Endothelial cell of umbilical vein (primary cell): ENCODE results near the gene SUCLG2. TPM values are rescaled to one million over a fixed set of nuclear protein-coding genes. Genes with fewer than 3 reads are reported as not detected.

Experiments used
- BruUV-seq: library from RNA; stranded (reverse); fragments of 400-500 nt; replicated peaks from 2 replicates; lab custom pipeline; 2021; lab: Mats Ljungman, UMichigan
- CTCF ChIA-PET: fragments of 300-600, 350-600 bp; sonication (Branson Sonifier 250); formaldehyde crosslinking; loops from one replicate; lab custom pipeline; 2021; ENCODE audit warnings: antibody characterized with exemption, inconsistent platforms; lab: Charles Lee
- POLR2A ChIA-PET: fragments of 300-600, 350-600 bp; sonication (Branson Sonifier 250); formaldehyde crosslinking; loops from one replicate; lab custom pipeline; 2021; ENCODE audit warnings: antibody characterized with exemption, inconsistent platforms; lab: Charles Lee
- DNase-seq: peaks from one replicate; pipeline ENCODE4 v3.0.0-alpha.2; 2011; ENCODE audit warnings: low read depth, low spot score
- FAIRE-seq: peaks from 2 replicates; lab custom pipeline; 2011; peaks lifted over from hg19 to GRCh38; lab: Jason Lieb, UNC
- H2AFZ ChIP-seq: 2 replicates; pipeline ENCODE4 v1.6.0; 2012; ENCODE audit warnings: low read depth, low read length, control low read depth, inconsistent platforms
- H3K27ac ChIP-seq: 2 replicates; pipeline ENCODE4 v1.5.1; 2011; ENCODE audit warnings: low read depth, mild to moderate bottlenecking, control low read depth, low read length, moderate library complexity; ENCODE audit not compliant: insufficient read depth
- H3K27me3 ChIP-seq, 2 experiments: 2 replicates each; pipeline versions ENCODE4 v1.6.0 to v1.6.1; 2011; ENCODE audit warnings: low read length in 2 of 2, mixed read lengths in 1 of 2; ENCODE audit not compliant: control insufficient read depth in 2 of 2, insufficient read depth in 2 of 2
- H3K36me3 ChIP-seq, 2 experiments: 2 replicates in 1 of 2; 3 replicates in 1 of 2; pipeline ENCODE4 v1.5.1; 2011; ENCODE audit warnings: low read length in 2 of 2, mild to moderate bottlenecking in 1 of 2, moderate library complexity in 1 of 2; ENCODE audit not compliant: control insufficient read depth in 2 of 2, insufficient read depth in 2 of 2; ENCODE audit errors: extremely low read depth in 1 of 2
- H3K4me1 ChIP-seq: 3 replicates; pipeline ENCODE4 v1.5.1; 2011; ENCODE audit warnings: mild to moderate bottlenecking, low read length; ENCODE audit not compliant: control insufficient read depth, insufficient read depth; ENCODE audit errors: extremely low read depth
- H3K4me2 ChIP-seq: 2 replicates; pipeline ENCODE4 v1.6.1; 2011; ENCODE audit warnings: low read length, control low read depth, mixed read lengths; ENCODE audit not compliant: insufficient read depth
- H3K4me3 ChIP-seq, 3 experiments: fragments of 200-600 bp in 1 of 3; sonication (generic), shearing (Covaris generic) in 1 of 3; replicated peaks in 1 of 3; 2 replicates each; pipeline ENCODE4 v1.5.1; 2011 to 2016; ENCODE audit warnings: control low read depth in 3 of 3, low read length in 3 of 3, mild to moderate bottlenecking in 2 of 3, inconsistent platforms in 1 of 3, low read depth in 1 of 3, moderate library complexity in 1 of 3; ENCODE audit not compliant: insufficient read depth in 1 of 3
- H3K79me2 ChIP-seq: 2 replicates; pipeline ENCODE4 v1.6.0; 2012; ENCODE audit warnings: low read length, inconsistent platforms; ENCODE audit not compliant: control insufficient read depth, insufficient read depth
- H3K9ac ChIP-seq: replicated peaks from 2 replicates; pipeline ENCODE3; 2011; ENCODE audit warnings: low read length, control low read depth; ENCODE audit not compliant: insufficient read depth; ENCODE audit errors: extremely low read depth
- H3K9me1 ChIP-seq: replicated peaks from 3 replicates; pipeline ENCODE4 v1.6.0; 2011; ENCODE audit warnings: mild to moderate bottlenecking, low read length; ENCODE audit not compliant: control insufficient read depth, insufficient read depth; ENCODE audit errors: extremely low read depth
- H3K9me3 ChIP-seq: replicated peaks from 2 replicates; pipeline ENCODE4 v1.5.1; 2012; ENCODE audit warnings: low read length, inconsistent platforms; ENCODE audit not compliant: control insufficient read depth, insufficient read depth
- H4K20me1 ChIP-seq: replicated peaks from 2 replicates; pipeline ENCODE3; 2011; ENCODE audit warnings: mild to moderate bottlenecking, low read length; ENCODE audit not compliant: control insufficient read depth, insufficient read depth; ENCODE audit errors: extremely low read depth
- EZH2 ChIP-seq: IDR thresholded peaks from 2 replicates; pipeline ENCODE4 v1.6.1; 2012; ENCODE audit warnings: borderline replicate concordance, low read depth, mild to moderate bottlenecking, moderate library complexity, low read length, inconsistent platforms; ENCODE audit not compliant: severe bottlenecking
- FOS ChIP-seq: IDR thresholded peaks from 2 replicates; pipeline ENCODE4 v1.6.1; 2011; ENCODE audit warnings: mild to moderate bottlenecking, low read length, moderate library complexity, borderline replicate concordance; ENCODE audit not compliant: insufficient read depth
- GATA2 ChIP-seq: IDR thresholded peaks from 2 replicates; pipeline ENCODE4 v1.7.0; 2011; ENCODE audit warnings: low read depth, mild to moderate bottlenecking, moderate library complexity, mixed read lengths, low read length; ENCODE audit not compliant: insufficient read length, insufficient read depth
- JUN ChIP-seq: IDR thresholded peaks from 2 replicates; pipeline ENCODE4 v1.6.1; 2011; ENCODE audit warnings: borderline replicate concordance, low read depth; ENCODE audit not compliant: insufficient read length, insufficient read depth
- MYC ChIP-seq: IDR thresholded peaks from one replicate; pipeline ENCODE4 v1.6.1; 2011; ENCODE audit warnings: mild to moderate bottlenecking, low read depth, low read length
- POLR2A ChIP-seq: IDR thresholded peaks from 2 replicates; pipeline ENCODE4 v1.6.1; 2012; ENCODE audit warnings: low read depth, mild to moderate bottlenecking, control low read depth, low read length
- POLR2AphosphoS5 ChIP-seq: IDR thresholded peaks from 2 replicates; pipeline ENCODE4 v1.6.1; 2012; ENCODE audit warnings: low read depth, mild to moderate bottlenecking, control low read depth, low read length, moderate library complexity; ENCODE audit not compliant: insufficient read depth
- dilution Hi-C: fragments of 300-500 bp; cut with MboI; formaldehyde crosslinking; loops from one replicate; pipeline ENCODE4 v1.15.0; 2019; ENCODE audit warnings: low sequenced_read_pairs; ENCODE audit not compliant: extremely low pct_ligation_motif_present
- intact Hi-C: fragments of 100-400 bp; cut with micrococcal nuclease; formaldehyde crosslinking; loops from one replicate; pipeline ENCODE4 v1.10.0; 2022
- polyA plus RNA-seq, 4 experiments: library from polyadenylated mRNA; depleted of rRNA in 3 of 4; stranded (reverse) in 3 of 4; unstranded in 1 of 4; fragments of >200 nt; gene quantifications; 2 replicates each; pipeline versions ENCODE4 v1.2.1 to v1.2.3, GENCODE V29; 2011 to 2012; ENCODE audit warnings: missing spikeins in 1 of 4
- total RNA-seq: library from RNA; stranded (reverse); gene quantifications from 2 replicates; pipeline ENCODE4 v1.2.3, GENCODE V29; 2021
- TF ChIP-seq, protein P1 (sequence below): IDR thresholded peaks from 2 replicates; pipeline ENCODE4 v1.6.1; 2011; ENCODE audit not compliant: insufficient read depth, insufficient read length
- TF ChIP-seq, protein P2 (sequence below), 2 donors: IDR thresholded peaks; 1 replicate in 1 of 2; 2 replicates in 1 of 2; pipeline ENCODE4 v1.5.1; 2011; ENCODE audit warnings: low read length in 2 of 2, mild to moderate bottlenecking in 2 of 2, moderate library complexity in 2 of 2, control low read depth in 1 of 2, inconsistent platforms in 1 of 2, low read depth in 1 of 2; ENCODE audit not compliant: insufficient read depth in 1 of 2; ENCODE audit errors: extremely low read depth in 1 of 2

Gene SUCLG2
- total and polyA plus RNA-seq, 2 donors (not counting 3 experiments of a cell fraction or from before 2014, with no cell fraction given), result 8.1 to 38.3 TPM

DNA sequence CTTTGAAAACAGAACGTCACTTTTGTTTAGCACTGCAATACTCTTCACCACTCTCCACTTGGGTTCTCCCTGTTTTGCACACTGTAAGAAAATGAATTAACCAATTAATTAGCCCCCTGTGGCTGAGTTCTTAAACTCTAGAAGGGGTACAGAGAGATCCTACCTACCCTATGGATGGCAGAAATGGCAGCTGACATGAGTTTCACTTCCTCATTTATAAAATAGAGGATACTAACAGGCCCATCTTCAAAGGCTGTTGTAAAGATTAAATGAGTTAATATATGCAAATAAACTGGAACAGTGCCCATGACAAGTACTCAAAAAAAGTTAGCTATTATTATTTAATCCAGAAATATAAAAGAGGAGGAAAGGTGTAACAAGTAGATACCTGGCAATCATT lies 36.9 kb downstream of the SUCLG2 start:
- intact Hi-C loops, result no loop called here

DNA sequence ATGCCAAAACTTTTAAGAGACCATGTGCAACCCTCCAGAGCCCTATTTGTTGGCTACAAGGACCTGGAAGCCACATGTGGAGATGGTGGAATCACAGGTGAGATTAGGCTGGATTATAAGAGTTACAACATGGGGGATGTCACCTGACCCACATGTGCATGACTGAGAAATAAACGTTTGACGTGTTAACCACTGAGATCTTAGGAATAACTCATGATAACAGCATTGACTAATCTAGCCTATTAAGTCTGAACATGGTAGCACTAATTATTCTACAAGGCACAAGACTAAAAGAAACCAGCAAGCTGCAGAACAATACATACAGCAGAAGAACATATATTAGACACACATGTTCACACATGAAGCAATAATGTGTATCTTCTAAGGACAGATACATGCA lies 38.4 kb downstream of the SUCLG2 start:
- no peak overlapping the region for H3K9ac ChIP-seq
- intact Hi-C loops, result no loop called here
- no peaks in the 10 kb centered on the region for H4K20me1 ChIP-seq
- ChIA-PET CTCF (no interaction called here), POLR2A (no interaction called here)
- no peaks in the 10 kb centered on the region for H3K27me3 ChIP-seq
- no TSS peak for BruUV-seq
- no peak for FAIRE-seq
- H3K36me3 ChIP-seq, result no peaks in the 10 kb centered on the region
- no peak overlapping the region for H3K4me3 ChIP-seq
- dilution Hi-C loops, result no loop called here
- no peaks in the 10 kb centered on the region for H3K9me1 ChIP-seq
- H3K4me1 ChIP-seq, result peaks cover 7% of the 10 kb centered on the region
- H3K4me2 ChIP-seq, result no peak overlapping the region
- no peak overlapping the region for H3K27ac ChIP-seq
- no peak for DNase-seq
- H3K79me2 ChIP-seq, result no peaks in the 10 kb centered on the region
- no peaks in the 10 kb centered on the region for H3K9me3 ChIP-seq
- H2AFZ ChIP-seq, result no peak overlapping the region
- TF ChIP-seq FOS (no peak), POLR2A (no peak), GATA2 (no peak), JUN (no peak), EZH2 (no peak), MYC (no peak), POLR2AphosphoS5 (no peak)
- TF ChIP-seq, protein P1, sequence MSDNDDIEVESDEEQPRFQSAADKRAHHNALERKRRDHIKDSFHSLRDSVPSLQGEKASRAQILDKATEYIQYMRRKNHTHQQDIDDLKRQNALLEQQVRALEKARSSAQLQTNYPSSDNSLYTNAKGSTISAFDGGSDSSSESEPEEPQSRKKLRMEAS, result no peak
- TF ChIP-seq, protein P2, sequence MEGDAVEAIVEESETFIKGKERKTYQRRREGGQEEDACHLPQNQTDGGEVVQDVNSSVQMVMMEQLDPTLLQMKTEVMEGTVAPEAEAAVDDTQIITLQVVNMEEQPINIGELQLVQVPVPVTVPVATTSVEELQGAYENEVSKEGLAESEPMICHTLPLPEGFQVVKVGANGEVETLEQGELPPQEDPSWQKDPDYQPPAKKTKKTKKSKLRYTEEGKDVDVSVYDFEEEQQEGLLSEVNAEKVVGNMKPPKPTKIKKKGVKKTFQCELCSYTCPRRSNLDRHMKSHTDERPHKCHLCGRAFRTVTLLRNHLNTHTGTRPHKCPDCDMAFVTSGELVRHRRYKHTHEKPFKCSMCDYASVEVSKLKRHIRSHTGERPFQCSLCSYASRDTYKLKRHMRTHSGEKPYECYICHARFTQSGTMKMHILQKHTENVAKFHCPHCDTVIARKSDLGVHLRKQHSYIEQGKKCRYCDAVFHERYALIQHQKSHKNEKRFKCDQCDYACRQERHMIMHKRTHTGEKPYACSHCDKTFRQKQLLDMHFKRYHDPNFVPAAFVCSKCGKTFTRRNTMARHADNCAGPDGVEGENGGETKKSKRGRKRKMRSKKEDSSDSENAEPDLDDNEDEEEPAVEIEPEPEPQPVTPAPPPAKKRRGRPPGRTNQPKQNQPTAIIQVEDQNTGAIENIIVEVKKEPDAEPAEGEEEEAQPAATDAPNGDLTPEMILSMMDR (IDR thresholded peaks at IDR 0.05; ENCODE audit: extremely low read depth in 1 of 2, insufficient read depth in 1 of 2, low read depth in 1 of 2, low read length in 2 of 2), result no peak

More for the DNA sequence above, 36.9 kb downstream of the SUCLG2 start:
- no peaks in the 10 kb centered on the region for H3K36me3 ChIP-seq
- H2AFZ ChIP-seq, result no peak overlapping the region
- dilution Hi-C loops, result no loop called here
- H3K4me2 ChIP-seq, result no peak overlapping the region
- FAIRE-seq (no peak), DNase-seq (no peak)
- no peak overlapping the region for H3K27ac ChIP-seq
- no TSS peak for BruUV-seq
- no peak overlapping the region for H3K9ac ChIP-seq
- no peaks in the 10 kb centered on the region for H3K9me3 ChIP-seq
- H3K27me3 ChIP-seq, result no peaks in the 10 kb centered on the region
- ChIA-PET CTCF (no interaction called here), POLR2A (no interaction called here)
- no peak for TF ChIP-seq EZH2
- TF ChIP-seq, protein P2 (IDR thresholded peaks at IDR 0.05; ENCODE audit: extremely low read depth in 1 of 2, insufficient read depth in 1 of 2, low read depth in 1 of 2, low read length in 2 of 2), result no peak
- peaks cover 7% of the 10 kb centered on the region for H3K4me1 ChIP-seq
- H3K4me3 ChIP-seq, result no peak overlapping the region
- H3K79me2 ChIP-seq, result no peaks in the 10 kb centered on the region
- H4K20me1 ChIP-seq, result no peaks in the 10 kb centered on the region
- H3K9me1 ChIP-seq, result no peaks in the 10 kb centered on the region
